Measurements from ENCODE around the gene RNF224. TPM values are rescaled to one million over a fixed set of nuclear protein-coding genes. Genes with fewer than 3 reads are reported as not detected.

The RNF224 gene
- total and polyA plus RNA-seq, 2 of the 13 experiments (the other 11 are each of a cell fraction or from before 2014, with no cell fraction given) = 0.09 TPM; not detected in 1

DNA sequence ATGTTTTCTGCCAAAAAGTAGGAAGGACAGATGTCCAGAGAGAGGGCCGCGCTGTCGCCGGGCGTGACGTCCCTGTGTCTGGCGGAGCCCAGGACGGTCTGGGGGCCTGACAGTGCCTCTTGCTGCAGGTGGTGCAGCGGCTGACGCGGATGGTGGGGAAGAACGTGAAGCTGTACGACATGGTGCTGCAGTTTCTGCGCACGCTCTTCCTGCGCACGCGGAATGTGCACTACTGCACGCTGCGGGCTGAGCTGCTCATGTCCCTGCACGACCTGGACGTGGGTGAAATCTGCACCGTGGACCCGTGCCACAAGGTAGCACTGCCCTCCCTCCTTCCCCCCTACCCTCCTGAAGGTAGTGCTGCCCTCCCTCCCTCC, 35.6 kb downstream of the RNF224 start:
- Histone ChIP-seq H3K36me3 (replicated peaks in 1 of 2; ENCODE audit: control insufficient read depth in 1 of 2, insufficient read depth in 2 of 2, low read length in 2 of 2) (peaks cover 13 to 20% of the 10 kb centered on the region in 2 experiments; a peak in 4 of 5 replicates), H3K27me3 (ENCODE audit: control insufficient read depth in 1 of 2, insufficient read depth in 2 of 2, low read length in 2 of 2) (no peaks in the 10 kb centered on the region), H3K9me3 (ENCODE audit: low read length) (no peaks in the 10 kb centered on the region), H3K4me1 (ENCODE audit: insufficient read depth, low read length) (peaks cover 8% of the 10 kb centered on the region), H3K9ac (ENCODE audit: insufficient read depth, low read depth, low read length) (no peak overlapping the region), H2AFZ (ENCODE audit: low read length) (no peak overlapping the region), H3K4me3 (replicated peaks in 1 of 3; ENCODE audit: insufficient read depth in 1 of 3, low read depth in 2 of 3, low read length in 3 of 3) (no peak overlapping the region), H4K20me1 (ENCODE audit: insufficient read depth, low read length) (no peaks in the 10 kb centered on the region; the same call in 1 of the 2 replicates), H3K4me2 (ENCODE audit: low read depth, low read length) (no peak overlapping the region), H3K27ac (ENCODE audit: extremely low read length, insufficient read depth, low read length) (no peak overlapping the region), H3K79me2 (ENCODE audit: insufficient read depth, low read length) (no peaks in the 10 kb centered on the region)
- no peak for FAIRE-seq
- ChIA-PET POLR2A (interaction anchor here (2.7 to 14.2 kb wide), 2 partner anchors 14 to 20 kb away, joined by 18 to 317 read pairs; partner anchors contain the start of genes TOR4A and TUBB4B), CTCF (ENCODE audit: low intra/inter-chr PET ratio, low total read pairs) (interaction anchor here (0.9 to 2.1 kb wide), 2 partner anchors 26 to 74 kb away, joined by 3 to 13 read pairs; partner anchors contain the start of genes ANAPC2 and SSNA1)
- in situ Hi-C loops (cut with HindIII; ENCODE audit: extremely low pct_ligation_motif_present, low pct_unique_long_range_greater_than_20kb) = no loop called here
- ATAC-seq = no peak
- intact Hi-C loops (cut with micrococcal nuclease; ENCODE audit: unreplicated experiment) = no loop called here
- BruUV-seq (replicated peaks) = no TSS peak
- no peak for DNase-seq (ENCODE audit: low spot score)
- 91% methylated on average over 22 of the region's 24 CpGs for WGBS (ENCODE audit: low lambda C conversion rate)
- TF ChIP-seq, protein P1, sequence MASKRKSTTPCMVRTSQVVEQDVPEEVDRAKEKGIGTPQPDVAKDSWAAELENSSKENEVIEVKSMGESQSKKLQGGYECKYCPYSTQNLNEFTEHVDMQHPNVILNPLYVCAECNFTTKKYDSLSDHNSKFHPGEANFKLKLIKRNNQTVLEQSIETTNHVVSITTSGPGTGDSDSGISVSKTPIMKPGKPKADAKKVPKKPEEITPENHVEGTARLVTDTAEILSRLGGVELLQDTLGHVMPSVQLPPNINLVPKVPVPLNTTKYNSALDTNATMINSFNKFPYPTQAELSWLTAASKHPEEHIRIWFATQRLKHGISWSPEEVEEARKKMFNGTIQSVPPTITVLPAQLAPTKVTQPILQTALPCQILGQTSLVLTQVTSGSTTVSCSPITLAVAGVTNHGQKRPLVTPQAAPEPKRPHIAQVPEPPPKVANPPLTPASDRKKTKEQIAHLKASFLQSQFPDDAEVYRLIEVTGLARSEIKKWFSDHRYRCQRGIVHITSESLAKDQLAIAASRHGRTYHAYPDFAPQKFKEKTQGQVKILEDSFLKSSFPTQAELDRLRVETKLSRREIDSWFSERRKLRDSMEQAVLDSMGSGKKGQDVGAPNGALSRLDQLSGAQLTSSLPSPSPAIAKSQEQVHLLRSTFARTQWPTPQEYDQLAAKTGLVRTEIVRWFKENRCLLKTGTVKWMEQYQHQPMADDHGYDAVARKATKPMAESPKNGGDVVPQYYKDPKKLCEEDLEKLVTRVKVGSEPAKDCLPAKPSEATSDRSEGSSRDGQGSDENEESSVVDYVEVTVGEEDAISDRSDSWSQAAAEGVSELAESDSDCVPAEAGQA (IDR thresholded peaks at IDR 0.05; ENCODE audit: low read depth) = no peak
- TF ChIP-seq, protein P1 (CRISPR knock-in tag; IDR thresholded peaks at IDR 0.05; ENCODE audit: borderline replicate concordance) = no peak
- TF ChIP-seq AGO2 (optimal IDR thresholded peaks at IDR 0.05; ENCODE audit: low read depth, low read length) (peak; percentile 85), NFIB (CRISPR knock-in tag; IDR thresholded peaks at IDR 0.05; ENCODE audit: borderline replicate concordance) (no peak), PRMT3 (CRISPR knock-in tag; IDR thresholded peaks at IDR 0.05; ENCODE audit: borderline replicate concordance, low read depth) (no peak), RBFOX2 (IDR thresholded peaks at IDR 0.05; ENCODE audit: low read depth, low read length) (peak; percentile 64; the same call in 1 of the 2 replicates), ZNF768 (CRISPR knock-in tag; IDR thresholded peaks at IDR 0.05) (peak; percentile 17; the same call in 1 of the 2 replicates), ZNF543 (CRISPR knock-in tag; IDR thresholded peaks at IDR 0.05) (no peak), RBM22 (optimal IDR thresholded peaks at IDR 0.05; ENCODE audit: low read length) (no peak)
